ENCODE measurements around the gene MEOX2.

The MEOX2 gene

DNA sequence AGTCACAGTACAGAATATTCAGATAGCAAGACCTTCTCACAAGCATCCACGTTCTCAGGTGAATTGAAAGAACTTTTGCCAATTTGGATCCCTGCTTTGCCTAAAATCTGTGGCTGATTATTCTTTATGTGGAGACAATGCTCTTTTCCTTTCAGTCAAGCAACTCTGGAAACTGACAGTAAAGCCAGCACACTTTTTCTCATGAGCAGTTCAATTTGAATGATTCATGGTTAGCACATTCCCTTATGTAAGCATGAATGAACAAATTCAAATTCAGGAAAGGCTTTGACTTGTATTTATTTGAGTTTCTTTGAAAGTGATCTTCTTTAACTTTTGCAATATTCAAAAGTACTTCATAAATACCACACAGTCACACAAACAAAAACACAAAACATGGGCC is 57.6 kb downstream of the MEOX2 start:
- H4K20me1 ChIP-seq (ENCODE audit: insufficient read depth, low read length, poor library complexity, severe bottlenecking) = no peaks in the 10 kb centered on the region
- no peaks in the 10 kb centered on the region for H3K27me3 ChIP-seq (ENCODE audit: insufficient read depth, low read length, poor library complexity, severe bottlenecking)
- H3F3A ChIP-seq (ENCODE audit: low read depth) = no peaks in the 10 kb centered on the region

DNA sequence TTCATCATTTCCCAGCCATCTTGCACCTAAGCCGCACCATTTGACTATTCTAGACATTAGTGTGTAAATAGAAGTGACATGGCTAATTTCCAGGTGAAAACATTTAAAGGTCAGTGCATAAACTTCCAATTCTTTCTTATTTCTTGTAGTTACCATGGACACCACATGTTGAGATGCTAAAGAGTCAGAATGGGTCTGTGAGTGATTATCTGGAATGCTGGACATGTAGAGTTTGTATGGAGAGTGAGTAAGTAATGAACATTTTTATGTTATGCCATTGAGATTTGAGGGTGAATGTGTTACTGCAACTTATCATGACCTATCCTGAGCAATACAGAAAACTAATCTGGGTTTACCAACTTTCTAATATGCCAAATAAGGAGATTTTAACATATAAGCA is 60.4 kb downstream of the MEOX2 start:
- no peaks in the 10 kb centered on the region for H3K9me2 ChIP-seq (replicated peaks; ENCODE audit: low read depth, low read length)
- TF ChIP-seq EZH2phosphoT487 (IDR thresholded peaks at IDR 0.05; ENCODE audit: borderline replicate concordance) = no peak

More for the DNA sequence above, 57.6 kb downstream of the MEOX2 start:
- no peaks in the 10 kb centered on the region for H3K4me1 ChIP-seq (ENCODE audit: insufficient read depth, low read length, poor library complexity, severe bottlenecking)
- no peak for TF ChIP-seq EZH2phosphoT487 (IDR thresholded peaks at IDR 0.05; ENCODE audit: borderline replicate concordance)
- TF ChIP-seq, protein P1, sequence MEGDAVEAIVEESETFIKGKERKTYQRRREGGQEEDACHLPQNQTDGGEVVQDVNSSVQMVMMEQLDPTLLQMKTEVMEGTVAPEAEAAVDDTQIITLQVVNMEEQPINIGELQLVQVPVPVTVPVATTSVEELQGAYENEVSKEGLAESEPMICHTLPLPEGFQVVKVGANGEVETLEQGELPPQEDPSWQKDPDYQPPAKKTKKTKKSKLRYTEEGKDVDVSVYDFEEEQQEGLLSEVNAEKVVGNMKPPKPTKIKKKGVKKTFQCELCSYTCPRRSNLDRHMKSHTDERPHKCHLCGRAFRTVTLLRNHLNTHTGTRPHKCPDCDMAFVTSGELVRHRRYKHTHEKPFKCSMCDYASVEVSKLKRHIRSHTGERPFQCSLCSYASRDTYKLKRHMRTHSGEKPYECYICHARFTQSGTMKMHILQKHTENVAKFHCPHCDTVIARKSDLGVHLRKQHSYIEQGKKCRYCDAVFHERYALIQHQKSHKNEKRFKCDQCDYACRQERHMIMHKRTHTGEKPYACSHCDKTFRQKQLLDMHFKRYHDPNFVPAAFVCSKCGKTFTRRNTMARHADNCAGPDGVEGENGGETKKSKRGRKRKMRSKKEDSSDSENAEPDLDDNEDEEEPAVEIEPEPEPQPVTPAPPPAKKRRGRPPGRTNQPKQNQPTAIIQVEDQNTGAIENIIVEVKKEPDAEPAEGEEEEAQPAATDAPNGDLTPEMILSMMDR (conservative IDR thresholded peaks at IDR 0.05; ENCODE audit: low read length) = no peak
- no peak overlapping the region for H3K9ac ChIP-seq (ENCODE audit: low read depth, low read length, poor library complexity, severe bottlenecking)
- H3K4me3 ChIP-seq (ENCODE audit: low read length, poor library complexity, severe bottlenecking) = no peak overlapping the region
- no peaks in the 10 kb centered on the region for H3K9me2 ChIP-seq (replicated peaks; ENCODE audit: low read depth, low read length)
- no peaks in the 10 kb centered on the region for H3K36me3 ChIP-seq (ENCODE audit: insufficient read depth, low read length)
- no peaks in the 10 kb centered on the region for H3K79me2 ChIP-seq (ENCODE audit: insufficient read depth, low read length)
- H3K4me2 ChIP-seq (ENCODE audit: low read depth, low read length, poor library complexity, severe bottlenecking) = no peak overlapping the region
- H2AFZ ChIP-seq (ENCODE audit: low read length) = no peak overlapping the region
- no peaks in the 10 kb centered on the region for H3K9me3 ChIP-seq (ENCODE audit: insufficient read depth, low read depth, low read length)

DNA sequence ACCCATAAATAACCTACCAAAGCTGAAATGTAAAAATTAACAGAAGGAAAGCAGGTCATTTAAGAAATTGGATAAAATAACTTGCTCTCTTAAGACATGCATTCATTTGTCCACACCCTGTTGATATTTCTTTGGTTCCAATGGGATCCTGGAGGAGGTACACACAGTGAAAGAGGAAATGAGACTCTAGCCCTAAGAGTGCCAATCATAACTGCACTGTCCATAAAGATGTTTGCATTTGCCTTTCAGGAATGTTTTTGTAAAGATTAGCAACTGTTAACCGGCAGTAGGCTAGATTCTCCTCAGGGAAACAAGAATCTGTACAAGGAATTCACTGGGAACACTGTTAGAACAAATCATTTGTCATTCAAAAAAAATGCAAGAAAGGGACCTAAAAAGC is 61.0 kb downstream of the MEOX2 start:
- no peak overlapping the region for H3K4me2 ChIP-seq (ENCODE audit: low read depth, low read length, poor library complexity, severe bottlenecking)
- TF ChIP-seq, protein P1 (conservative IDR thresholded peaks at IDR 0.05; ENCODE audit: low read length) = no peak
- TF ChIP-seq EZH2phosphoT487 (IDR thresholded peaks at IDR 0.05; ENCODE audit: borderline replicate concordance) = no peak
- H3K36me3 ChIP-seq (ENCODE audit: insufficient read depth, low read length) = no peaks in the 10 kb centered on the region
- H4K20me1 ChIP-seq (ENCODE audit: insufficient read depth, low read length, poor library complexity, severe bottlenecking) = no peaks in the 10 kb centered on the region
- H3K27me3 ChIP-seq (ENCODE audit: insufficient read depth, low read length, poor library complexity, severe bottlenecking) = no peaks in the 10 kb centered on the region
- no peaks in the 10 kb centered on the region for H3F3A ChIP-seq (ENCODE audit: low read depth)
- H3K4me1 ChIP-seq (ENCODE audit: insufficient read depth, low read length, poor library complexity, severe bottlenecking) = no peaks in the 10 kb centered on the region
- no peaks in the 10 kb centered on the region for H3K9me2 ChIP-seq (replicated peaks; ENCODE audit: low read depth, low read length)
- no peak overlapping the region for H3K4me3 ChIP-seq (ENCODE audit: low read length, poor library complexity, severe bottlenecking)
- H3K9me3 ChIP-seq (ENCODE audit: insufficient read depth, low read depth, low read length) = no peaks in the 10 kb centered on the region
- no peak overlapping the region for H2AFZ ChIP-seq (ENCODE audit: low read length)
- no peak overlapping the region for H3K9ac ChIP-seq (ENCODE audit: low read depth, low read length, poor library complexity, severe bottlenecking)
- H3K79me2 ChIP-seq (ENCODE audit: insufficient read depth, low read length) = no peaks in the 10 kb centered on the region

More for the DNA sequence above, 60.4 kb downstream of the MEOX2 start:
- no peak overlapping the region for H2AFZ ChIP-seq (ENCODE audit: low read length)
- H3K4me1 ChIP-seq (ENCODE audit: insufficient read depth, low read length, poor library complexity, severe bottlenecking) = no peaks in the 10 kb centered on the region
- H3K36me3 ChIP-seq (ENCODE audit: insufficient read depth, low read length) = no peaks in the 10 kb centered on the region
- H3K4me3 ChIP-seq (ENCODE audit: low read length, poor library complexity, severe bottlenecking) = no peak overlapping the region
- no peak overlapping the region for H3K4me2 ChIP-seq (ENCODE audit: low read depth, low read length, poor library complexity, severe bottlenecking)
- H3K27me3 ChIP-seq (ENCODE audit: insufficient read depth, low read length, poor library complexity, severe bottlenecking) = no peaks in the 10 kb centered on the region
- H4K20me1 ChIP-seq (ENCODE audit: insufficient read depth, low read length, poor library complexity, severe bottlenecking) = no peaks in the 10 kb centered on the region
- H3F3A ChIP-seq (ENCODE audit: low read depth) = no peaks in the 10 kb centered on the region
- H3K9me3 ChIP-seq (ENCODE audit: insufficient read depth, low read depth, low read length) = no peaks in the 10 kb centered on the region
- H3K9ac ChIP-seq (ENCODE audit: low read depth, low read length, poor library complexity, severe bottlenecking) = no peak overlapping the region
- H3K79me2 ChIP-seq (ENCODE audit: insufficient read depth, low read length) = no peaks in the 10 kb centered on the region

DNA sequence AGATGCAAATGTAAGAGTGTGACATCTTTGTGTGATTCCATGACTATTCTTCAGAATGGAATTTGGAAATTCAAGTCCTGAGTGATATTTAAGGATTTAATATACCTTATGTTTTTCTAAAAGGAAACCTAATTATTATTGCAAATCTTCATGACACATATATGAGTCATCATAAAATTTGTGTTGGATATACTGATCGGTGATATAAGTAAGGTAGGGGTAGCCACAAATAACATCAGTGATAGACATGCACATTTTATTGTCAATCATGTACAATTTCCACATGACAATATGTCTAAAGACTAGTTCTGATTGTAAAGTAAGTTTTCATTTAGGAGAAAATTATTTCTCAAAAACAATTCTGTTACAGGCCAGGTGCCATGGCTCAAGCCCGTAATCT is 65.0 kb downstream of the MEOX2 start:
- no peak for TF ChIP-seq EZH2phosphoT487 (IDR thresholded peaks at IDR 0.05; ENCODE audit: borderline replicate concordance)
- no peak overlapping the region for H3K4me2 ChIP-seq (ENCODE audit: low read depth, low read length, poor library complexity, severe bottlenecking)
- no peaks in the 10 kb centered on the region for H3K79me2 ChIP-seq (ENCODE audit: insufficient read depth, low read length)
- H3K9ac ChIP-seq (ENCODE audit: low read depth, low read length, poor library complexity, severe bottlenecking) = no peak overlapping the region
- no peak overlapping the region for H2AFZ ChIP-seq (ENCODE audit: low read length)
- H3K4me1 ChIP-seq (ENCODE audit: insufficient read depth, low read length, poor library complexity, severe bottlenecking) = no peaks in the 10 kb centered on the region
- H3K4me3 ChIP-seq (ENCODE audit: low read length, poor library complexity, severe bottlenecking) = no peak overlapping the region
- no peaks in the 10 kb centered on the region for H3K9me3 ChIP-seq (ENCODE audit: insufficient read depth, low read depth, low read length)
- no peaks in the 10 kb centered on the region for H3K27me3 ChIP-seq (ENCODE audit: insufficient read depth, low read length, poor library complexity, severe bottlenecking)
- H4K20me1 ChIP-seq (ENCODE audit: insufficient read depth, low read length, poor library complexity, severe bottlenecking) = no peaks in the 10 kb centered on the region
- no peaks in the 10 kb centered on the region for H3K9me2 ChIP-seq (replicated peaks; ENCODE audit: low read depth, low read length)
- no peaks in the 10 kb centered on the region for H3F3A ChIP-seq (ENCODE audit: low read depth)
- H3K36me3 ChIP-seq (ENCODE audit: insufficient read depth, low read length) = no peaks in the 10 kb centered on the region
